Tibial nerve (tissue), 4 donors: Measurements from ENCODE around the gene ABHD15. TPM values are rescaled to one million over a fixed set of nuclear protein-coding genes. Genes with fewer than 3 reads are reported as not detected.

ENCODE experiments used
- DNase-seq, 2 donors: peaks; one replicate each; pipeline ENCODE4 v3.0.0-alpha.2; 2019; ENCODE audit warnings: low spot score in 2 of 2
- H3K27ac ChIP-seq, 4 donors: fragments of 200-600 bp; sonication (generic) in 3 of 4; one replicate each; pipeline ENCODE4 v1.5.1; 2017 to 2019; ENCODE audit warnings: mild to moderate bottlenecking in 1 of 4
- H3K27me3 ChIP-seq, 2 donors: fragments of 200-600 bp; sonication (generic) in 1 of 2; one replicate each; pipeline versions ENCODE4 v1.5.1 to v1.6.0; 2017 to 2019
- H3K36me3 ChIP-seq, 3 donors: fragments of 200-600 bp; sonication (generic); one replicate each; pipeline ENCODE4 v1.5.1; 2018 to 2019
- H3K4me1 ChIP-seq, 4 donors: fragments of 200-600 bp; sonication (generic) in 3 of 4; one replicate each; pipeline ENCODE4 v1.5.1; 2017 to 2019
- H3K4me3 ChIP-seq, 4 donors: fragments of 200-600 bp; sonication (generic) in 3 of 4; one replicate each; pipeline ENCODE4 v1.5.1; 2017 to 2019; ENCODE audit warnings: mild to moderate bottlenecking in 1 of 4, moderate library complexity in 1 of 4
- H3K9me3 ChIP-seq, 4 donors: fragments of 200-600 bp; sonication (generic) in 3 of 4; one replicate each; pipeline ENCODE4 v1.5.1; 2017 to 2019
- CTCF ChIP-seq, 5 experiments: fragments of 200-600 bp in 3 of 5; fragments of 450-650 bp in 2 of 5; sonication (generic) in 3 of 5; IDR thresholded peaks; one replicate each; pipeline ENCODE4 v1.5.1; 2016 to 2019; ENCODE audit warnings: antibody characterized with exemption in 5 of 5, mild to moderate bottlenecking in 3 of 5, moderate library complexity in 2 of 5
- EP300 ChIP-seq, 2 donors: sonication (generic); formaldehyde crosslinking; IDR thresholded peaks; one replicate each; pipeline ENCODE4 v1.6.1; 2017; ENCODE audit warnings: antibody characterized with exemption in 2 of 2, mild to moderate bottlenecking in 1 of 2
- POLR2A ChIP-seq, 2 donors: fragments of 450-650 bp; IDR thresholded peaks; one replicate each; pipeline ENCODE4 v1.6.1; 2017; ENCODE audit warnings: antibody characterized with exemption in 2 of 2, mild to moderate bottlenecking in 2 of 2, moderate library complexity in 2 of 2
- WGBS, 2 donors: methylation state at CpG; one replicate each; pipeline ENCODE4 v1.1.5; 2018; 5-methylcytosine and 5-hydroxymethylcytosine counted together
- total RNA-seq, 4 donors: library from RNA; depleted of rRNA; stranded (reverse); fragments of >200 nt; gene quantifications; one replicate each; pipeline ENCODE4 v1.1.0, GENCODE V29; 2016

The ABHD15 gene
- total RNA-seq, 4 donors from 2014 or later, result 25.7 to 32.7 (median 30.3) TPM

GRCh38 chr17:29581583-29582253, 14.9 kb upstream of the ABHD15 start:
- peaks cover 3 to 58% (median 18%) of the 10 kb centered on the region in 3 donors for H3K36me3 ChIP-seq
- peak overlapping the region; percentile 49 to 95 (median 86) for H3K27ac ChIP-seq
- peaks cover 0 to 94% (median 43%) of the 10 kb centered on the region in 4 donors for H3K4me1 ChIP-seq
- no peaks in the 10 kb centered on the region for H3K9me3 ChIP-seq
- no peak for TF ChIP-seq CTCF (IDR thresholded peaks at IDR 0.05)
- no peak for TF ChIP-seq POLR2A (IDR thresholded peaks at IDR 0.05)
- no peak for TF ChIP-seq EP300 (IDR thresholded peaks at IDR 0.05)
- DNase-seq, result no peak
- no peaks in the 10 kb centered on the region for H3K27me3 ChIP-seq
- WGBS, 2 donors, result 83 to 93% methylated on average over 3 to 17 of the region's 20 CpGs
- no peak overlapping the region for H3K4me3 ChIP-seq

GRCh38 chr17:29579866-29580771, 13.3 kb upstream of the ABHD15 start:
- no peaks in the 10 kb centered on the region for H3K9me3 ChIP-seq
- H3K36me3 ChIP-seq, result peaks cover 3 to 74% (median 26%) of the 10 kb centered on the region in 3 donors
- H3K4me1 ChIP-seq, result peaks cover 0 to 78% (median 30%) of the 10 kb centered on the region in 4 donors
- H3K27ac ChIP-seq, result peak overlapping the region in 3 of 4 donors; percentile 49 to 95 (median 93)
- H3K27me3 ChIP-seq, result no peaks in the 10 kb centered on the region
- WGBS, 2 donors, result 53 to 77% methylated on average over 9 to 15 of the region's 15 CpGs
- no peak overlapping the region for H3K4me3 ChIP-seq
- TF ChIP-seq EP300 (IDR thresholded peaks at IDR 0.05) (peak in 1 of 2 donors; percentile 79), POLR2A (IDR thresholded peaks at IDR 0.05) (no peak), CTCF (IDR thresholded peaks at IDR 0.05) (peak; percentile 81 to 98 (median 85))
- DNase-seq, result peak; percentile 83 to 91

GRCh38 chr17:29578626-29579485, 12.0 kb upstream of the ABHD15 start:
- H3K36me3 ChIP-seq, result peaks cover 3 to 87% (median 26%) of the 10 kb centered on the region in 3 donors
- H3K4me3 ChIP-seq, result no peak overlapping the region
- peaks cover 0 to 77% (median 19%) of the 10 kb centered on the region in 4 donors for H3K4me1 ChIP-seq
- no peak for DNase-seq
- peak overlapping the region in 2 of 4 donors; percentile 62 to 93 for H3K27ac ChIP-seq
- TF ChIP-seq CTCF (IDR thresholded peaks at IDR 0.05), result no peak
- no peak for TF ChIP-seq EP300 (IDR thresholded peaks at IDR 0.05)
- TF ChIP-seq POLR2A (IDR thresholded peaks at IDR 0.05), result no peak
- H3K9me3 ChIP-seq, result no peaks in the 10 kb centered on the region
- H3K27me3 ChIP-seq, result no peaks in the 10 kb centered on the region
- WGBS, 2 donors, result 87 to 88% methylated on average over 13 to 14 of the region's 14 CpGs

- no peak for DNase-seq
- H3K9me3 ChIP-seq, result no peaks in the 10 kb centered on the region
Observed at GRCh38 chr17:29577385-29578211, 10.8 kb upstream of the ABHD15 start.

More at GRCh38 chr17:29577385-29578211, 10.8 kb upstream of the ABHD15 start:
- H3K4me3 ChIP-seq, result no peak overlapping the region
- peak overlapping the region in 3 of 4 donors; percentile 20 to 93 (median 62) for H3K27ac ChIP-seq
- no peaks in the 10 kb centered on the region for H3K27me3 ChIP-seq
- TF ChIP-seq CTCF (IDR thresholded peaks at IDR 0.05) (no peak), EP300 (IDR thresholded peaks at IDR 0.05) (no peak), POLR2A (IDR thresholded peaks at IDR 0.05) (no peak)
- H3K4me1 ChIP-seq, result peaks cover 0 to 77% (median 23%) of the 10 kb centered on the region in 4 donors
- peaks cover 3 to 86% (median 26%) of the 10 kb centered on the region in 3 donors for H3K36me3 ChIP-seq
- WGBS, 2 donors, result 61 to 62% methylated on average over 9 to 12 of the region's 22 CpGs
